ENCODE results near the gene KCNJ6. TPM values are rescaled to one million over a fixed set of nuclear protein-coding genes. Genes with fewer than 3 reads are reported as not detected.

KCNJ6 gene
- total and polyA plus RNA-seq, 10 of the 15 experiments (the other 5 are each of a cell fraction or from before 2014, with no cell fraction given) = 0.03 to 0.07 (median 0.04) TPM; not detected in 7

GRCh38 chr21:37759777-37760176 is 156.5 kb downstream of the KCNJ6 start:
- CTCF ChIA-PET = no interaction called here
- in situ Hi-C loops (cut with MboI) = no loop called here

More at GRCh38 chr21:37759777-37760176, 156.5 kb downstream of the KCNJ6 start:
- ChIA-PET POLR2A (no interaction called here), RAD21 (ENCODE audit: unreplicated experiment) (interaction anchor here (1.2 kb wide), 1 partner anchor 367 kb away, joined by 6 read pairs; no protein-coding TSS in a partner anchor), SMC1A (ENCODE audit: uncharacterized antibody, unreplicated experiment) (interaction anchor here (1.2 kb wide), 2 partner anchors 75 to 367 kb away, joined by 3 to 4 read pairs; no protein-coding TSS in a partner anchor)
- no peak overlapping the region for H3K4me3 ChIP-seq
- 5% methylated on average over 9 of the region's 9 CpGs for WGBS (ENCODE audit: insufficient coverage, insufficient replicate concordance, low lambda C conversion rate, missing lambda C conversion rate)
- no peaks in the 10 kb centered on the region for H3K27me3 ChIP-seq (replicated peaks in 1 of 2; ENCODE audit: control insufficient read depth in 2 of 2, insufficient read depth in 2 of 2, low read length in 1 of 2)
- no peaks in the 10 kb centered on the region for H3K79me2 ChIP-seq (ENCODE audit: control insufficient read depth, insufficient read depth, low read length)
- intact Hi-C loops (cut with micrococcal nuclease; ENCODE audit: unreplicated experiment) = no loop called here
- DNase-seq (ENCODE audit: low read depth, low spot score) = no peak
- no peaks in the 10 kb centered on the region for H4K20me1 ChIP-seq (ENCODE audit: control insufficient read depth, insufficient read depth)
- H3K27ac ChIP-seq (ENCODE audit: control insufficient read depth, insufficient read depth) = no peak overlapping the region
- no peak overlapping the region for H3K9ac ChIP-seq (ENCODE audit: control insufficient read depth, insufficient read depth, low read length)
- H3K4me1 ChIP-seq (ENCODE audit: control insufficient read depth, insufficient read depth, low read length) = no peaks in the 10 kb centered on the region
- H3K4me2 ChIP-seq (ENCODE audit: control insufficient read depth, insufficient read depth) = no peak overlapping the region
- no peak for ATAC-seq
- TF ChIP-seq RELA (IDR thresholded peaks at IDR 0.05; ENCODE audit: borderline replicate concordance, partially characterized antibody) (no peak), POLR2A (IDR thresholded peaks at IDR 0.05; ENCODE audit: low read depth, low read length) (no peak), RB1 (IDR thresholded peaks at IDR 0.05; ENCODE audit: borderline replicate concordance) (no peak), ZNF592 (IDR thresholded peaks at IDR 0.05) (no peak), JUND (IDR thresholded peaks at IDR 0.05; ENCODE audit: low read depth, low read length) (no peak), CEBPB (IDR thresholded peaks at IDR 0.05; ENCODE audit: borderline replicate concordance in 1 of 2, low read depth in 2 of 2, low read length in 2 of 2) (no peak), ZBTB33 (IDR thresholded peaks at IDR 0.05) (no peak), CHD1 (IDR thresholded peaks at IDR 0.05; ENCODE audit: low read depth, low read length) (no peak), MXI1 (IDR thresholded peaks at IDR 0.05; ENCODE audit: low read depth, low read length) (no peak), SREBF2 (IDR thresholded peaks at IDR 0.05; ENCODE audit: low read length) (no peak), CHD4 (IDR thresholded peaks at IDR 0.05) (no peak), YY1 (IDR thresholded peaks at IDR 0.05; ENCODE audit: low read depth, low read length) (no peak), HSF1 (IDR thresholded peaks at IDR 0.05; ENCODE audit: low read depth, low read length) (no peak), SMC3 (IDR thresholded peaks at IDR 0.05; ENCODE audit: borderline replicate concordance, low read length) (no peak), PKNOX1 (IDR thresholded peaks at IDR 0.05) (no peak)
- no peak overlapping the region for H2AFZ ChIP-seq (ENCODE audit: control insufficient read depth, low read depth, low read length)
- FAIRE-seq = no peak
- no TSS peak for BruUV-seq (replicated peaks)
- H3K36me3 ChIP-seq (ENCODE audit: control insufficient read depth in 2 of 2, insufficient read depth in 2 of 2, low read length in 1 of 2) = no peaks in the 10 kb centered on the region
- no peaks in the 10 kb centered on the region for H3K9me3 ChIP-seq (replicated peaks; ENCODE audit: control insufficient read depth, insufficient read depth, low read length)

All from GM12878 (cell line).